WTC11 (cell line): ENCODE results near the gene MOSPD3. TPM values are rescaled to one million over a fixed set of nuclear protein-coding genes. Genes with fewer than 3 reads are reported as not detected.

Experiments
- ATAC-seq: fragments of 200-7000 bp; cut with Tn5 transposase; 2 replicates; pipeline ENCODE4 v1.10.0; 2021; ENCODE audit warnings: mild to moderate bottlenecking, moderate library complexity
- CTCF ChIA-PET: fragments of 300-600 bp; sonication (Branson Sonifier 250); formaldehyde crosslinking; loops from one replicate; lab custom pipeline; 2021; ENCODE audit warnings: antibody characterized with exemption; lab: Charles Lee
- POLR2A ChIA-PET: fragments of 350-600 bp; sonication (Branson Sonifier 250); formaldehyde crosslinking; loops from one replicate; lab custom pipeline; 2021; ENCODE audit warnings: antibody characterized with exemption; lab: Charles Lee
- DNase-seq: peaks from one replicate; pipeline ENCODE4 v3.0.0; 2021; ENCODE audit warnings: low spot score
- H3K27ac Mint-ChIP-seq: 2 replicates; pipeline ENCODE4 v1.8.0; 2021; ENCODE audit warnings: mixed read lengths
- H3K27me3 Mint-ChIP-seq: 2 replicates; pipeline ENCODE4 v1.8.0; 2021; ENCODE audit warnings: low read depth, mild to moderate bottlenecking, moderate library complexity, mixed read lengths
- H3K36me3 Mint-ChIP-seq: 2 replicates; pipeline ENCODE4 v1.8.0; 2021; ENCODE audit warnings: mixed read lengths
- H3K4me1 Mint-ChIP-seq: 2 replicates; pipeline ENCODE4 v1.8.0; 2022; ENCODE audit warnings: mixed read lengths
- H3K4me3 Mint-ChIP-seq: 2 replicates; pipeline ENCODE4 v1.8.0; 2021; ENCODE audit warnings: mild to moderate bottlenecking, moderate library complexity, mixed read lengths
- H3K9me3 Mint-ChIP-seq: 2 replicates; pipeline ENCODE4 v1.8.0; 2021; ENCODE audit warnings: mixed read lengths
- ATF1 ChIP-seq: sonication (generic); formaldehyde crosslinking; IDR thresholded peaks from 2 replicates; pipeline ENCODE4 v1.8.1; 2023; ENCODE audit warnings: mild to moderate bottlenecking, moderate library complexity, missing genetic modification reagents
- EMX1 ChIP-seq: fragments of 250-450 bp; sonication (Bioruptor Pico); IDR thresholded peaks from 2 replicates; pipeline ENCODE4 v1.8.0; 2021; ENCODE audit warnings: mild to moderate bottlenecking
- FOXK1 ChIP-seq: sonication (generic); formaldehyde crosslinking; IDR thresholded peaks from 2 replicates; pipeline ENCODE4 v1.8.0; 2022; ENCODE audit warnings: mild to moderate bottlenecking, moderate library complexity, missing genetic modification reagents
- GTF2I ChIP-seq: fragments of 250-450 bp; sonication (Bioruptor Pico); conservative IDR thresholded peaks from 2 replicates; pipeline ENCODE4 v1.4.0; 2021; ENCODE audit warnings: mild to moderate bottlenecking
- JAZF1 ChIP-seq: fragments of 250-450 bp; sonication (Bioruptor Pico); IDR thresholded peaks from 2 replicates; pipeline ENCODE4 v1.9.0; 2021; ENCODE audit warnings: moderate library complexity, mild to moderate bottlenecking, inconsistent platforms
- NFATC4 ChIP-seq: fragments of 250-450 bp; sonication (Bioruptor Pico); IDR thresholded peaks from 2 replicates; pipeline ENCODE4 v1.9.0; 2021; ENCODE audit warnings: mild to moderate bottlenecking
- NR1H2 ChIP-seq: sonication (generic); formaldehyde crosslinking; IDR thresholded peaks from 2 replicates; pipeline ENCODE4 v1.9.0; 2021; ENCODE audit warnings: mild to moderate bottlenecking, moderate library complexity, missing genetic modification reagents
- RORB ChIP-seq: fragments of 250-450 bp; sonication (Bioruptor Pico); IDR thresholded peaks from 2 replicates; pipeline ENCODE4 v1.9.0; 2021; ENCODE audit warnings: mild to moderate bottlenecking
- STAT6 ChIP-seq: sonication (generic); formaldehyde crosslinking; conservative IDR thresholded peaks from 2 replicates; pipeline ENCODE4 v1.8.1; 2023; ENCODE audit warnings: mild to moderate bottlenecking, low read depth, missing genetic modification reagents, moderate library complexity
- ZNF121 ChIP-seq: sonication (generic); formaldehyde crosslinking; IDR thresholded peaks from 2 replicates; pipeline ENCODE4 v1.8.0; 2023; ENCODE audit warnings: missing genetic modification reagents
- ZNF317 ChIP-seq: sonication (generic); formaldehyde crosslinking; IDR thresholded peaks from 2 replicates; pipeline ENCODE4 v1.8.1; 2023; ENCODE audit warnings: low read depth, mild to moderate bottlenecking, moderate library complexity, missing genetic modification reagents, borderline replicate concordance
- ZNF512 ChIP-seq: sonication (generic); formaldehyde crosslinking; IDR thresholded peaks from 2 replicates; pipeline ENCODE4 v1.8.1; 2022; ENCODE audit warnings: missing genetic modification reagents, borderline replicate concordance
- total RNA-seq: library from RNA; stranded (reverse); gene quantifications from 3 replicates; pipeline ENCODE4 v1.2.3, GENCODE V29; 2021
- TF ChIP-seq, protein P1 (sequence below): sonication (generic); formaldehyde crosslinking; IDR thresholded peaks from 2 replicates; pipeline ENCODE4 v1.8.0; 2023; ENCODE audit warnings: mild to moderate bottlenecking, missing genetic modification reagents
- TF ChIP-seq, protein P2 (sequence below): fragments of 250-450 bp; sonication (Bioruptor Pico); IDR thresholded peaks from 2 replicates; pipeline ENCODE4 v1.8.0; 2021; ENCODE audit warnings: mild to moderate bottlenecking
- TF ChIP-seq, protein P3 (sequence below): fragments of 200-600 bp; IDR thresholded peaks from 2 replicates; pipeline ENCODE4 v1.8.0; 2022; ENCODE audit warnings: antibody characterized with exemption

The MOSPD3 gene
- total RNA-seq, 1 experiment from 2014 or later: 21.9 TPM

GRCh38 chr7:100614308-100614861 lies 2.0 kb downstream of the MOSPD3 start (continued):
- TF ChIP-seq, protein P1, sequence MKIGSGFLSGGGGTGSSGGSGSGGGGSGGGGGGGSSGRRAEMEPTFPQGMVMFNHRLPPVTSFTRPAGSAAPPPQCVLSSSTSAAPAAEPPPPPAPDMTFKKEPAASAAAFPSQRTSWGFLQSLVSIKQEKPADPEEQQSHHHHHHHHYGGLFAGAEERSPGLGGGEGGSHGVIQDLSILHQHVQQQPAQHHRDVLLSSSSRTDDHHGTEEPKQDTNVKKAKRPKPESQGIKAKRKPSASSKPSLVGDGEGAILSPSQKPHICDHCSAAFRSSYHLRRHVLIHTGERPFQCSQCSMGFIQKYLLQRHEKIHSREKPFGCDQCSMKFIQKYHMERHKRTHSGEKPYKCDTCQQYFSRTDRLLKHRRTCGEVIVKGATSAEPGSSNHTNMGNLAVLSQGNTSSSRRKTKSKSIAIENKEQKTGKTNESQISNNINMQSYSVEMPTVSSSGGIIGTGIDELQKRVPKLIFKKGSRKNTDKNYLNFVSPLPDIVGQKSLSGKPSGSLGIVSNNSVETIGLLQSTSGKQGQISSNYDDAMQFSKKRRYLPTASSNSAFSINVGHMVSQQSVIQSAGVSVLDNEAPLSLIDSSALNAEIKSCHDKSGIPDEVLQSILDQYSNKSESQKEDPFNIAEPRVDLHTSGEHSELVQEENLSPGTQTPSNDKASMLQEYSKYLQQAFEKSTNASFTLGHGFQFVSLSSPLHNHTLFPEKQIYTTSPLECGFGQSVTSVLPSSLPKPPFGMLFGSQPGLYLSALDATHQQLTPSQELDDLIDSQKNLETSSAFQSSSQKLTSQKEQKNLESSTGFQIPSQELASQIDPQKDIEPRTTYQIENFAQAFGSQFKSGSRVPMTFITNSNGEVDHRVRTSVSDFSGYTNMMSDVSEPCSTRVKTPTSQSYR (CRISPR knock-in tag): no peak
- no peak for TF ChIP-seq JAZF1 (CRISPR knock-in tag)
- TF ChIP-seq, protein P2, sequence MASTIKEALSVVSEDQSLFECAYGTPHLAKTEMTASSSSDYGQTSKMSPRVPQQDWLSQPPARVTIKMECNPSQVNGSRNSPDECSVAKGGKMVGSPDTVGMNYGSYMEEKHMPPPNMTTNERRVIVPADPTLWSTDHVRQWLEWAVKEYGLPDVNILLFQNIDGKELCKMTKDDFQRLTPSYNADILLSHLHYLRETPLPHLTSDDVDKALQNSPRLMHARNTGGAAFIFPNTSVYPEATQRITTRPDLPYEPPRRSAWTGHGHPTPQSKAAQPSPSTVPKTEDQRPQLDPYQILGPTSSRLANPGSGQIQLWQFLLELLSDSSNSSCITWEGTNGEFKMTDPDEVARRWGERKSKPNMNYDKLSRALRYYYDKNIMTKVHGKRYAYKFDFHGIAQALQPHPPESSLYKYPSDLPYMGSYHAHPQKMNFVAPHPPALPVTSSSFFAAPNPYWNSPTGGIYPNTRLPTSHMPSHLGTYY (CRISPR knock-in tag): no peak

DNA sequence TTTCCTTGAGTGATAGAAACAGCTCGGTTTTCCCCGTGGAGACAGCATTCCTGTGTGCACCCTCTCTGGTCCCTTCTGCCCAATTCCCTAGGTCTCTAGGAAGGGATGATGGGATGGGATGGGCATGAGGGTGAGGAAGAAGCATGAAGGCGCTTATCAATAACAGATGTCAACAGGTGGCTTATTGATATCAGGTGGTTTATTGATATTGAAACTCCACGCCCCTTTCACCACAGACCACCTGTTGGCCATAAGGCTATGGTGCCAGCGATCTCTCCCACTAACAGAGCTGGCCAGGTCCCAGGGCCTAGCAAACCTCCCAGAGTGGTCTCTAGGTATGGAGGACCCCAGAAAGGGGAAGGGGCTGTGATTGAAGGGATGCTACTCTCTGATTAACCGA lies 7.9 kb downstream of the MOSPD3 start:
- no peak overlapping the region for H3K27ac Mint-ChIP-seq
- no peaks in the 10 kb centered on the region for H3K9me3 Mint-ChIP-seq
- ChIA-PET CTCF (interaction anchor here (1.3 kb wide), 1 partner anchor 13 kb away, joined by 4 read pairs; no protein-coding TSS in a partner anchor), POLR2A (no interaction called here)
- no peak for TF ChIP-seq RORB (CRISPR knock-in tag)
- no peak for TF ChIP-seq GTF2I
- no peak for TF ChIP-seq ZNF317 (CRISPR knock-in tag)
- TF ChIP-seq STAT6: no peak
- TF ChIP-seq ATF1 (CRISPR knock-in tag): no peak
- no peak for TF ChIP-seq NR1H2
- TF ChIP-seq ZNF121: no peak
- no peak for TF ChIP-seq NFATC4 (CRISPR knock-in tag)
- no peak for TF ChIP-seq ZNF512
- TF ChIP-seq EMX1: no peak
- TF ChIP-seq, protein P3, sequence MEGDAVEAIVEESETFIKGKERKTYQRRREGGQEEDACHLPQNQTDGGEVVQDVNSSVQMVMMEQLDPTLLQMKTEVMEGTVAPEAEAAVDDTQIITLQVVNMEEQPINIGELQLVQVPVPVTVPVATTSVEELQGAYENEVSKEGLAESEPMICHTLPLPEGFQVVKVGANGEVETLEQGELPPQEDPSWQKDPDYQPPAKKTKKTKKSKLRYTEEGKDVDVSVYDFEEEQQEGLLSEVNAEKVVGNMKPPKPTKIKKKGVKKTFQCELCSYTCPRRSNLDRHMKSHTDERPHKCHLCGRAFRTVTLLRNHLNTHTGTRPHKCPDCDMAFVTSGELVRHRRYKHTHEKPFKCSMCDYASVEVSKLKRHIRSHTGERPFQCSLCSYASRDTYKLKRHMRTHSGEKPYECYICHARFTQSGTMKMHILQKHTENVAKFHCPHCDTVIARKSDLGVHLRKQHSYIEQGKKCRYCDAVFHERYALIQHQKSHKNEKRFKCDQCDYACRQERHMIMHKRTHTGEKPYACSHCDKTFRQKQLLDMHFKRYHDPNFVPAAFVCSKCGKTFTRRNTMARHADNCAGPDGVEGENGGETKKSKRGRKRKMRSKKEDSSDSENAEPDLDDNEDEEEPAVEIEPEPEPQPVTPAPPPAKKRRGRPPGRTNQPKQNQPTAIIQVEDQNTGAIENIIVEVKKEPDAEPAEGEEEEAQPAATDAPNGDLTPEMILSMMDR: no peak
- TF ChIP-seq FOXK1 (CRISPR knock-in tag): no peak
- TF ChIP-seq, all 79 proteins: peak for 0
- Mint-ChIP-seq H3K27me3 (peaks cover 7% of the 10 kb centered on the region), H3K4me3 (no peak overlapping the region), H3K4me1 (peaks cover 4% of the 10 kb centered on the region; the same call in 1 of the 2 replicates), H3K36me3 (no peaks in the 10 kb centered on the region)
- DNase-seq (no peak), ATAC-seq (no peak)
